ENCODE results near the gene BICDL2.

- TF ChIP-seq EZH2 (IDR thresholded peaks at IDR 0.05; ENCODE audit: low read depth, low read length, severe bottlenecking): no peak
- no peak for TF ChIP-seq YY1 (IDR thresholded peaks at IDR 0.05; ENCODE audit: low read depth, low read length)
- no peak for TF ChIP-seq RAD21 (IDR thresholded peaks at IDR 0.05 in 1 of 2, conservative IDR thresholded peaks at IDR 0.05 in 1 of 2; ENCODE audit: low read depth in 2 of 2, low read length in 2 of 2)
- no peak for TF ChIP-seq ASH2L (IDR thresholded peaks at IDR 0.05; ENCODE audit: low read length)
- TF ChIP-seq SUZ12 (IDR thresholded peaks at IDR 0.05; ENCODE audit: low read length): no peak
- TF ChIP-seq MAX (IDR thresholded peaks at IDR 0.05): no peak
- TF ChIP-seq CTCF (IDR thresholded peaks at IDR 0.05; ENCODE audit: control extremely low read depth in 1 of 3, insufficient read depth in 1 of 3, low read depth in 1 of 3, low read length in 3 of 3): no peak
- no peak for TF ChIP-seq RNF2 (IDR thresholded peaks at IDR 0.05; ENCODE audit: borderline replicate concordance, low read depth, low read length, missing control alignments, poor library complexity, severe bottlenecking)
- no peak for TF ChIP-seq POU5F1 (IDR thresholded peaks at IDR 0.05; ENCODE audit: low read depth, low read length)
- TF ChIP-seq ZNF274 (IDR thresholded peaks at IDR 0.05; ENCODE audit: borderline replicate concordance, extremely low read depth, low read length): no peak
- no peak for TF ChIP-seq SP1 (IDR thresholded peaks at IDR 0.05; ENCODE audit: low read depth, low read length)
- no peak for TF ChIP-seq ATF2 (IDR thresholded peaks at IDR 0.05; ENCODE audit: low read length)
Observed at GRCh38 chr16:3022208-3022683, 14.5 kb downstream of the BICDL2 start.

Measured in H1 (cell line).